ENCODE measurements around the gene ABHD2. TPM values are rescaled to one million over a fixed set of nuclear protein-coding genes. Genes with fewer than 3 reads are reported as not detected.
A peak's percentile ranks its signal among the peaks of the same experiment; 100 is the strongest.

Gene ABHD2
- total and polyA plus RNA-seq, 2 donors = 5.6 to 13.7 TPM

GRCh38 chr15:89093509-89093908, 5.3 kb downstream of the ABHD2 start:
- H3K27me3 ChIP-seq (ENCODE audit: control insufficient read depth in 2 of 2, insufficient read depth in 1 of 2, low read length in 1 of 2) = no peaks in the 10 kb centered on the region
- no peak for DNase-seq (ENCODE audit: low read depth in 6 of 9, low spot score in 9 of 9)
- H3K27ac ChIP-seq (ENCODE audit: low read depth in 1 of 2, low read length in 1 of 2) = no peak overlapping the region
- no peak overlapping the region for H3K4me3 ChIP-seq (ENCODE audit: low read length in 2 of 2)
- peaks cover 20 to 23% of the 10 kb centered on the region in 2 donors for H3K4me1 ChIP-seq (ENCODE audit: control insufficient read depth in 2 of 2, insufficient read depth in 2 of 2, low read length in 2 of 2)
- H3K36me3 ChIP-seq (ENCODE audit: control insufficient read depth in 2 of 2, insufficient read depth in 2 of 2, low read length in 1 of 2) = peaks cover 2% of the 10 kb centered on the region in 2 donors
- 98% methylated on average over 7 of the region's 7 CpGs for WGBS
- no peaks in the 10 kb centered on the region for H3K9me3 ChIP-seq (ENCODE audit: control insufficient read depth in 2 of 2, insufficient read depth in 1 of 2, low read length in 1 of 2)

- Histone ChIP-seq H3K36me3 (ENCODE audit: control insufficient read depth in 2 of 2, insufficient read depth in 2 of 2, low read length in 1 of 2) (peaks cover 2 to 7% of the 10 kb centered on the region in 2 donors), H3K4me1 (ENCODE audit: control insufficient read depth in 2 of 2, insufficient read depth in 2 of 2, low read length in 2 of 2) (peaks cover 9 to 10% of the 10 kb centered on the region in 2 donors), H3K4me3 (ENCODE audit: low read length in 2 of 2) (no peak overlapping the region), H3K27me3 (ENCODE audit: control insufficient read depth in 2 of 2, insufficient read depth in 1 of 2, low read length in 1 of 2) (no peaks in the 10 kb centered on the region), H3K27ac (ENCODE audit: low read depth in 1 of 2, low read length in 1 of 2) (no peak overlapping the region), H3K9me3 (ENCODE audit: control insufficient read depth in 2 of 2, insufficient read depth in 1 of 2, low read length in 1 of 2) (no peaks in the 10 kb centered on the region)
- WGBS = 81% methylated on average over 5 of the region's 5 CpGs
- DNase-seq (ENCODE audit: low read depth in 6 of 9, low spot score in 9 of 9) = no peak
Observed at GRCh38 chr15:89095073-89095472, 6.8 kb downstream of the ABHD2 start.

GRCh38 chr15:89095556-89095955, 7.3 kb downstream of the ABHD2 start:
- Histone ChIP-seq H3K4me1 (ENCODE audit: control insufficient read depth in 2 of 2, insufficient read depth in 2 of 2, low read length in 2 of 2) (peaks cover 9% of the 10 kb centered on the region in 2 donors), H3K9me3 (ENCODE audit: control insufficient read depth in 2 of 2, insufficient read depth in 1 of 2, low read length in 1 of 2) (no peaks in the 10 kb centered on the region), H3K36me3 (ENCODE audit: control insufficient read depth in 2 of 2, insufficient read depth in 2 of 2, low read length in 1 of 2) (peaks cover 2 to 7% of the 10 kb centered on the region in 2 donors), H3K27ac (ENCODE audit: low read depth in 1 of 2, low read length in 1 of 2) (no peak overlapping the region), H3K4me3 (ENCODE audit: low read length in 2 of 2) (no peak overlapping the region), H3K27me3 (ENCODE audit: control insufficient read depth in 2 of 2, insufficient read depth in 1 of 2, low read length in 1 of 2) (no peaks in the 10 kb centered on the region)
- DNase-seq (ENCODE audit: low read depth in 6 of 9, low spot score in 9 of 9) = no peak
- WGBS = 95% methylated on average over 8 of the region's 8 CpGs

- 97% methylated on average over 5 of the region's 5 CpGs for WGBS
- peaks cover 2 to 8% of the 10 kb centered on the region in 2 donors for H3K36me3 ChIP-seq (ENCODE audit: control insufficient read depth in 2 of 2, insufficient read depth in 2 of 2, low read length in 1 of 2)
- no peaks in the 10 kb centered on the region for H3K9me3 ChIP-seq (ENCODE audit: control insufficient read depth in 2 of 2, insufficient read depth in 1 of 2, low read length in 1 of 2)
- H3K27ac ChIP-seq (ENCODE audit: low read depth in 1 of 2, low read length in 1 of 2) = no peak overlapping the region
- peaks cover 0 to 5% of the 10 kb centered on the region in 2 donors for H3K4me1 ChIP-seq (ENCODE audit: control insufficient read depth in 2 of 2, insufficient read depth in 2 of 2, low read length in 2 of 2)
- H3K4me3 ChIP-seq (ENCODE audit: low read length in 2 of 2) = no peak overlapping the region
- DNase-seq (ENCODE audit: low read depth in 6 of 9, low spot score in 9 of 9) = no peak
- H3K27me3 ChIP-seq (ENCODE audit: control insufficient read depth in 2 of 2, insufficient read depth in 1 of 2, low read length in 1 of 2) = no peaks in the 10 kb centered on the region
Observed at GRCh38 chr15:89096664-89097063, 8.4 kb downstream of the ABHD2 start.

GRCh38 chr15:89097313-89097712, 9.1 kb downstream of the ABHD2 start:
- H3K36me3 ChIP-seq (ENCODE audit: control insufficient read depth in 2 of 2, insufficient read depth in 2 of 2, low read length in 1 of 2) = peaks cover 2 to 11% of the 10 kb centered on the region in 2 donors
- H3K4me3 ChIP-seq (ENCODE audit: low read length in 2 of 2) = no peak overlapping the region
- H3K9me3 ChIP-seq (ENCODE audit: control insufficient read depth in 2 of 2, insufficient read depth in 1 of 2, low read length in 1 of 2) = no peaks in the 10 kb centered on the region
- WGBS = 98% methylated on average over 1 of the region's 1 CpG
- H3K27ac ChIP-seq (ENCODE audit: low read depth in 1 of 2, low read length in 1 of 2) = no peak overlapping the region
- H3K27me3 ChIP-seq (ENCODE audit: control insufficient read depth in 2 of 2, insufficient read depth in 1 of 2, low read length in 1 of 2) = no peaks in the 10 kb centered on the region
- DNase-seq (ENCODE audit: low read depth in 6 of 9, low spot score in 9 of 9) = no peak
- peaks cover 0 to 2% of the 10 kb centered on the region in 2 donors for H3K4me1 ChIP-seq (ENCODE audit: control insufficient read depth in 2 of 2, insufficient read depth in 2 of 2, low read length in 2 of 2)

GRCh38 chr15:89098281-89098680, 10.0 kb downstream of the ABHD2 start:
- Histone ChIP-seq H3K36me3 (ENCODE audit: control insufficient read depth in 2 of 2, insufficient read depth in 2 of 2, low read length in 1 of 2) (peaks cover 2 to 10% of the 10 kb centered on the region in 2 donors), H3K4me1 (ENCODE audit: control insufficient read depth in 2 of 2, insufficient read depth in 2 of 2, low read length in 2 of 2) (peaks cover 0 to 2% of the 10 kb centered on the region in 2 donors), H3K9me3 (ENCODE audit: control insufficient read depth in 2 of 2, insufficient read depth in 1 of 2, low read length in 1 of 2) (no peaks in the 10 kb centered on the region), H3K27me3 (ENCODE audit: control insufficient read depth in 2 of 2, insufficient read depth in 1 of 2, low read length in 1 of 2) (no peaks in the 10 kb centered on the region), H3K27ac (ENCODE audit: low read depth in 1 of 2, low read length in 1 of 2) (no peak overlapping the region), H3K4me3 (ENCODE audit: low read length in 2 of 2) (no peak overlapping the region)
- no peak for DNase-seq (ENCODE audit: low read depth in 6 of 9, low spot score in 9 of 9)
- 100% methylated on average over 1 of the region's 1 CpG for WGBS

GRCh38 chr15:89099968-89100367, 11.7 kb downstream of the ABHD2 start:
- Histone ChIP-seq H3K9me3 (ENCODE audit: control insufficient read depth in 2 of 2, insufficient read depth in 1 of 2, low read length in 1 of 2) (no peaks in the 10 kb centered on the region), H3K27me3 (ENCODE audit: control insufficient read depth in 2 of 2, insufficient read depth in 1 of 2, low read length in 1 of 2) (no peaks in the 10 kb centered on the region), H3K36me3 (ENCODE audit: control insufficient read depth in 2 of 2, insufficient read depth in 2 of 2, low read length in 1 of 2) (peaks cover 10 to 20% of the 10 kb centered on the region in 2 donors), H3K27ac (ENCODE audit: low read depth in 1 of 2, low read length in 1 of 2) (no peak overlapping the region), H3K4me1 (ENCODE audit: control insufficient read depth in 2 of 2, insufficient read depth in 2 of 2, low read length in 2 of 2) (peaks cover 0 to 4% of the 10 kb centered on the region in 2 donors), H3K4me3 (ENCODE audit: low read length in 2 of 2) (no peak overlapping the region)
- DNase-seq (ENCODE audit: low read depth in 6 of 9, low spot score in 9 of 9) = no peak
- WGBS = 99% methylated on average over 3 of the region's 3 CpGs

GRCh38 chr15:89101302-89102193, 13.3 kb downstream of the ABHD2 start:
- peaks cover 0 to 4% of the 10 kb centered on the region in 2 donors for H3K4me1 ChIP-seq (ENCODE audit: control insufficient read depth in 2 of 2, insufficient read depth in 2 of 2, low read length in 2 of 2)
- WGBS = 95% methylated on average over 8 of the region's 8 CpGs
- DNase-seq (ENCODE audit: low read depth in 6 of 9, low spot score in 9 of 9) = peak in 1 of 9 donors; percentile 29

GRCh38 chr15:89103481-89104171, 15.4 kb downstream of the ABHD2 start:
- Histone ChIP-seq H3K36me3 (ENCODE audit: control insufficient read depth in 2 of 2, insufficient read depth in 2 of 2, low read length in 1 of 2) (peaks cover 8 to 28% of the 10 kb centered on the region in 2 donors), H3K4me3 (ENCODE audit: low read length in 2 of 2) (no peak overlapping the region), H3K4me1 (ENCODE audit: control insufficient read depth in 2 of 2, insufficient read depth in 2 of 2, low read length in 2 of 2) (peaks cover 0 to 4% of the 10 kb centered on the region in 2 donors), H3K27ac (ENCODE audit: low read depth in 1 of 2, low read length in 1 of 2) (peak overlapping the region in 1 of 2 donors; percentile 42), H3K27me3 (ENCODE audit: control insufficient read depth in 2 of 2, insufficient read depth in 1 of 2, low read length in 1 of 2) (no peaks in the 10 kb centered on the region), H3K9me3 (ENCODE audit: control insufficient read depth in 2 of 2, insufficient read depth in 1 of 2, low read length in 1 of 2) (no peaks in the 10 kb centered on the region)
- WGBS = 98% methylated on average over 5 of the region's 5 CpGs
- no peak for DNase-seq (ENCODE audit: low read depth in 6 of 9, low spot score in 9 of 9)

More at GRCh38 chr15:89101302-89102193, 13.3 kb downstream of the ABHD2 start:
- no peaks in the 10 kb centered on the region for H3K27me3 ChIP-seq (ENCODE audit: control insufficient read depth in 2 of 2, insufficient read depth in 1 of 2, low read length in 1 of 2)
- no peaks in the 10 kb centered on the region for H3K9me3 ChIP-seq (ENCODE audit: control insufficient read depth in 2 of 2, insufficient read depth in 1 of 2, low read length in 1 of 2)
- H3K4me3 ChIP-seq (ENCODE audit: low read length in 2 of 2) = no peak overlapping the region
- peaks cover 8 to 24% of the 10 kb centered on the region in 2 donors for H3K36me3 ChIP-seq (ENCODE audit: control insufficient read depth in 2 of 2, insufficient read depth in 2 of 2, low read length in 1 of 2)
- H3K27ac ChIP-seq (ENCODE audit: low read depth in 1 of 2, low read length in 1 of 2) = peak overlapping the region; percentile 60 to 77
